ENCODE results near the gene LARGE2. TPM values are rescaled to one million over a fixed set of nuclear protein-coding genes. Genes with fewer than 3 reads are reported as not detected.

Gene LARGE2
- total RNA-seq, 4 donors from 2014 or later: 2.5 TPM; not detected in 3

GRCh38 chr11:45913942-45914635, 8.4 kb upstream of the LARGE2 start:
- Histone ChIP-seq H3K36me3 (peaks cover 0 to 71% of the 10 kb centered on the region in 2 donors), H3K4me1 (peaks cover 0 to 31% (median 12%) of the 10 kb centered on the region in 3 donors), H3K27ac (no peak overlapping the region), H3K27me3 (no peaks in the 10 kb centered on the region), H3K4me3 (no peak overlapping the region), H3K9me3 (no peaks in the 10 kb centered on the region)
- no peak for ATAC-seq
- TF ChIP-seq POLR2AphosphoS5 (IDR thresholded peaks at IDR 0.05) (no peak), CTCF (IDR thresholded peaks at IDR 0.05) (no peak), EP300 (IDR thresholded peaks at IDR 0.05) (no peak), POLR2A (IDR thresholded peaks at IDR 0.05) (no peak)
- no CpG with 5 or more reads among the region's 22 CpGs for WGBS, 2 donors (ENCODE audit: low coverage in 1 of 2)

GRCh38 chr11:45915446-45915845, 7.0 kb upstream of the LARGE2 start:
- peaks cover 0 to 35% (median 12%) of the 10 kb centered on the region in 3 donors for H3K4me1 ChIP-seq
- H3K9me3 ChIP-seq: no peaks in the 10 kb centered on the region
- no peaks in the 10 kb centered on the region for H3K27me3 ChIP-seq
- no peak overlapping the region for H3K27ac ChIP-seq
- no peak for ATAC-seq
- peaks cover 0 to 57% of the 10 kb centered on the region in 2 donors for H3K36me3 ChIP-seq
- 80% methylated on average over 1 of the region's 13 CpGs; no CpG with 5 or more reads in 1 of the 2 donors for WGBS, 2 donors (ENCODE audit: low coverage in 1 of 2)
- no peak overlapping the region for H3K4me3 ChIP-seq
- TF ChIP-seq POLR2AphosphoS5 (IDR thresholded peaks at IDR 0.05): no peak
- no peak for TF ChIP-seq EP300 (IDR thresholded peaks at IDR 0.05)
- TF ChIP-seq POLR2A (IDR thresholded peaks at IDR 0.05): no peak
- no peak for TF ChIP-seq CTCF (IDR thresholded peaks at IDR 0.05)

GRCh38 chr11:45917286-45917622, 5.2 kb upstream of the LARGE2 start:
- no peaks in the 10 kb centered on the region for H3K9me3 ChIP-seq

GRCh38 chr11:45917623-45918330, 4.7 kb upstream of the LARGE2 start, which contains the start of gene PEX16:
Gene PEX16, minus strand, starts transcription at chr11:45917877. Its CDS starts 66 bp downstream, at chr11:45917811.
- WGBS, 2 donors (ENCODE audit: low coverage in 1 of 2): 0% methylated on average over 5 of the region's 45 CpGs; no CpG with 5 or more reads in 1 of the 2 donors
- H3K36me3 ChIP-seq: peaks cover 0 to 34% of the 10 kb centered on the region in 2 donors
- peak within 1 kb of the TSS; percentile 83 to 93 (median 90) for H3K27ac ChIP-seq
- H3K4me3 ChIP-seq: peak within 1 kb of the TSS; percentile 85 to 89
- TF ChIP-seq POLR2A (IDR thresholded peaks at IDR 0.05): peak; percentile 82 to 86
- TF ChIP-seq EP300 (IDR thresholded peaks at IDR 0.05): no peak
- TF ChIP-seq POLR2AphosphoS5 (IDR thresholded peaks at IDR 0.05): peak; percentile 96
- TF ChIP-seq CTCF (IDR thresholded peaks at IDR 0.05): no peak
- peaks cover 19% of the 10 kb centered on the region for H3K27me3 ChIP-seq
- peak; percentile 97 for ATAC-seq
- H3K9me3 ChIP-seq: no peaks in the 10 kb centered on the region
- peaks cover 0 to 46% (median 22%) of the 10 kb centered on the region in 3 donors for H3K4me1 ChIP-seq

More at GRCh38 chr11:45917286-45917622, 5.2 kb upstream of the LARGE2 start:
- TF ChIP-seq POLR2A (IDR thresholded peaks at IDR 0.05) (no peak), CTCF (IDR thresholded peaks at IDR 0.05) (no peak)
- no peak for ATAC-seq
- WGBS, 2 donors (ENCODE audit: low coverage in 1 of 2): 25 to 60% methylated on average over 1 to 2 of the region's 16 CpGs
- peaks cover 0 to 39% of the 10 kb centered on the region in 2 donors for H3K36me3 ChIP-seq
- peaks cover 14% of the 10 kb centered on the region for H3K27me3 ChIP-seq
- H3K4me1 ChIP-seq: peaks cover 0 to 41% (median 17%) of the 10 kb centered on the region in 3 donors
- H3K4me3 ChIP-seq: peak overlapping the region; percentile 85 to 89
- peak overlapping the region; percentile 83 to 93 (median 90) for H3K27ac ChIP-seq

Data from gastroesophageal sphincter (tissue), 4 donors.